Measurements from ENCODE around the gene ANLN.
"Not testable (repeated sequence)": the region's sequence is repeated elsewhere in the genome, so short reads cannot be mapped to it uniquely, and the experiment has no call there.

ANLN gene

DNA sequence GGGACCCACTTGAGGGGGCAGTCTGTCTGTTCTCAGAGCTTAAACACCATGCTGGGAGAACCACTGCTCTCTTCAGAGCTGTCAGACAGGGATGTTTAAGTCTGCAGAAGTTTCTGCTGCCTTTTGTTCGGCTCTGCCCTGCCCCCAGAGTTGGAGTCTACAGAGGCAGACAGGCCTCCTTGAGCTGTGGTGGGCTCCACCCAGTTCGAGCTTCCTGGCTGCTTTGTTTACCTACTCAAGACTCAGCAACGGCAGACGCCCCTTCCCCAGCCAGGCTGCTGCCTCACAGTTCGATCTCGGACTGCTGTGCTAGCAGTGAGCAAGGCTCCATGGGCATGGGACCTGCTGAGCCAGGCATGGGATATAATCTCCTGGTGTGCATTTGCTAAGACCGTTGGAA lies 11.1 kb upstream of the ANLN start:
- not testable (repeated sequence) for DNase-seq

DNA sequence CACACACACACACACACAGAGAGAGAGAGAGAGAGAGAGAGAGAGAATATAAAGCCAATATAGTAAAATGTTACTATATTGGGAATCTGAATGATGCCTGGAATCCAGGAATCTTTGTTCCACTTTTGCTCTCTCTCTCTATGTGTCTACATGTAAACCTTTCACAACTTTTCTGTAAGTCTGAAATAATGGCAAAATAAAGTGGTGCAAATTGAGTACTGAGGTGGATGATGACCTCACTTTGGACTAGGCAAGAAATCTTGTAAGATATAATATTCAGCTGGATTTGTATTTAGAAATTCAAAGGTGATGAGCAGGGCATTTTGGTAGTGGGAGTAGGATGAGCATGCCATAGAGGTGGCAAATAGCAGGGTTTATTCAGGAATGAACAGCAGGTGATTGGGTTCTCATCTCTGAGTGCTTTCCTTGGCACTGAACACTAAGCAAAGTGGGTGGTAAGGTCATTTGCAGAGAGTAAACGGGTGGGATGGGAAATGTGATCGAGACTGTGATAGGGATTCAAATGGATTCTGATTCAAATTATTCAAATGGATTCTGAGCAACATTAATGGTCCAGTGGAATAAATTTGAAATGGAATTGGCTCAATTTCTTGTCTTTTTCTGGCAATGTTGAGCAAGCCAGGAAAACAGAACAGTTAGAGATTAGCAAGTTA lies 9.7 kb upstream of the ANLN start:
- no peak for DNase-seq

DNA sequence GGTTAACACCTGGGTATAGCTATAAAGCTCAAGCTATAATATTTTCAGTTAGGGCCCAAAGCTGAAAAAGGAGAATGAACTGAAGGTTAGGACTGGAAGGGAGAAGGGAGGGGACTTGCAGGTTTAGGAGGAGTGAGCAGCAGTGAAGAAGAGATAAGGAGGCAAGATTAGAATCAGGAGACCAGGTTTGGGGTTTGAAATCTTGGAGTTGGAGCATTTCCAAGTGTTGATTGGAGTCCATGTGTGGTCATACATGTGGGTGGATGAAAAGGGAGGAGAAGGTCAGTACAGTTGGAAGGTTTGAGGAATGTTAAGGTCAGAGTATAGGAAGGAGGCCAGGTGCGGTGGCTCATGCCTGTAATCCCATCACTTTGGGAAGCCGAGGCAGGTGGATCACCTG lies 8.6 kb upstream of the ANLN start:
- no peak for DNase-seq

DNA sequence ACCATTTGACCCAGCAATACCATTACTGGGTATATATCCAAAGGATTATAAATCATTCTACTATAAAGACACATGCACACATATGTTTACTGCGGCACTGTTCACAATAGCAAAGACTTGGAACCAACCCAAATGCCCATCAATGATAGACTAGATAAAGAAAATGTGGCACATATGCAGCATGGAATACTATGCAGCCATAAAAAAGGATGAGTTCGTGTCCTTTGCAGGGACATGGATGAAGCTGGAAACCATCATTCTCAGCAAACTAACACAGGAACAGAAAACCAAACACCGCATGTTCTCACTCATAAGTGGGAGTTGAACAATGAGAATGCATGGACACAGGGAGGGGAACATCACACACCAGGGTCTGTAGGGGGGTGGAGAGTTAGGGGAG lies 6.4 kb upstream of the ANLN start:
- not testable (repeated sequence) for DNase-seq

DNA sequence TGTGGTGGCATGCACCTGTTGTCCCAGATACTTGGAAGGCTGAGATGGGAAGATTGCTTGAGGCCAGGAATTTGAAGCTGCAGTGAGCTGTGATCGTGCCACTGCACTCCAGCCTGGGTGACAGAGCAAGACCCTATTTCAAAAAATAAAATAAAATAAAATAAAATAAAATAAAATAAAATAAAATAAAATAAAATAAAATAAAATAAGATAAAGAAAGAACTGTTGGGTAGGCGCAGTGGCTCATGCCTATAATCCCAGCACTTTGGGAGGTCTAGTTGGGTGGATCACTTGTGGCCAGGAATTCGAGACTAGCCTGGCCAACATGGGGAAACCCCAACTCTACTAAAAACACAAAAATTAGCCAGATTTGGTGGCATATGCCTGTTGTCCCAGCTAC lies 4.0 kb upstream of the ANLN start:
- not testable (repeated sequence) for DNase-seq

DNA sequence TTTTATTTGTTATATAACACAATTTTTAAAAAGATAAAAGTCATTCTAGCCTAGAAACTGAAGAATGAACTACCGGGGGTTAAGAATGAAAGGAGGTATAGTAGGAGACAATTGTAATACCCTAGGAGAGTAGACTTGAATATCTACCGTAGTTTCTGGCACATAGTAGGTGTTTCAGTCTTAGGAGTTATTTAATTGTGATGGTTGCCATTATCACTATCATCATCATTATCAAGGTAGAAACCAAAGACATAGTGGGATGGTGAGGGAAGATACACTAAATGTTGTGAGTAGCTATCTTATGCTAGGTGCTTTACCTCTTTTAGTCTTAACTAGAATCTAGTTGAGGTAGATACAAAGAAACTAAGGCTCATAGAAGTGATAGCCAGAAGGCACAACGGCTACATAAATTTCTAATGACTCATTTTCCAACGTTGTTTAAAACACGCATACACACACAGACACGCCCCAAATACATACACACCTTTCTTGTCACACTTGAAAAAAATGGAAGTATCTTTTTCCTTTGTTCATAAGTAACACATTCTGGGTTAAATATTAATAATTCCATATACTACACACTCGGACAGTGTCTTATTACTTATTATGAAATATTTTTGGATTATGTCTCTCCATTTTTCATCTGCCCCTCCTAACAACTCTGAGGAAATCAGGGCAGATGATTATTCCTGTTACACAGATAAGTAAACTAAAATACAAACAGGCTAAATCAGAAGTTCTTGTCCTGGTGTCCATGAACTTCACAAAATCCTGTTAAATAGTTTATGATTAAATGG lies 2.0 kb upstream of the ANLN start:
- no peak for DNase-seq

DNA sequence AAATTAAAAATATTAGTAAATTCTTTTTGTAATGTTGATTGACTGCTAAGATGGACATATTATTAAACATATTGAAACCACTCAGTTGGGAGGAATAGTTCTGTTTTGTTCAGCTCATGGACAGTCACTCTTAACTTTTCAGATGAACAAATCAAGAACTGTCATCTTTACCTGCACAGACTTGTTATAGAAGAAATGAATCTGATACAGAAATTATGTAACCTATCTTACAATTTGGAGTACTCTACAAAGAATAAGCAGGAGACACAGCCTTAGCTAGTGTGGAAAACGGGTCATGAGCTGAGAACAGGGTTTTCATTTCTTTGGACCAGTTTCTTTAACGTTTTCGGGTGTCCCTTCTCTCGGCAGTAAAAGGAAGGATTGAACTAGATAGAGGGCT lies 1.2 kb upstream of the ANLN start:
- no peak for DNase-seq

DNA sequence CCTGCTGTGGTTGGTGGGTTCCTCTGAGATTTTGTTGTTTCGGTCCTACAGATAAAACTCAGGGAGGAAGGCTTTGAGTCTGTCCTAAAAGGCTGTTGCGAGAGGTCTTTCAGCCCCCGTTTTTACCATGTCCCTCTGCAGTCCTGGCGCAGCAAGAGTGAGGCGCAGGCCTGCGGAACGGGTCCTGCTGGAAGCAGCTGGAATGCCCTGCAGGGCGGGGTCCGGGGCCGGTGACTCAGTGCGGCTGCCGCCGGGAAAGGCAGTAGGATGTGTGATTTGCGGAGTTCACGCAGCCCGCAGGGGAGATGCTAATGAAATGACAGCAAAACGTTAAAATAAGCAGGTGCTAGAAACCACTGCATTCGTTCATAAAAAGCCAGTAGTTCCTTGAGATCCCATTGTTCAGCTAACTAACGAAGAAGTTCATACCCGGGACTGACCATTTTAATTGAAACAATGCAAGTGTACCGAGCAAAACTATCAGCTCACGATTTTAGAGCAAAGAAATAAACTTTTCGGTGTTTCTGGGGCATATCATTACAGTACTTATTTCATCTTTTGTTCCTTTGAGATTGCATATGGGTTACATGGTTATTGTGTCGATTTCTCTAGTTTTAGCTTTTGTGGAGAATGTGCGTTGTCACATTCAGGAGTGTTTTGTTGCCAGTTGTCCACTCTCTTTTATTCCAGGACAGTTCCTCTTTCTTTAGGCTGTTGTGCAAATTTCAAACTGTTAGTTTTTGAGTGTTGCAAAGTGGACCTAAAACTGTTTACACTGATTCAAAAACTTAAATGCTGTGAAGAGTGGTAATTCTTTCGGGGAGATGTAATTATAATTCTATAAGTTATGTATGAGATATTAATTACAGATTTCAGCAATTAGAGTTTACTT lies 783 bp downstream of the ANLN start:
- peak; percentile 54 for DNase-seq

DNA sequence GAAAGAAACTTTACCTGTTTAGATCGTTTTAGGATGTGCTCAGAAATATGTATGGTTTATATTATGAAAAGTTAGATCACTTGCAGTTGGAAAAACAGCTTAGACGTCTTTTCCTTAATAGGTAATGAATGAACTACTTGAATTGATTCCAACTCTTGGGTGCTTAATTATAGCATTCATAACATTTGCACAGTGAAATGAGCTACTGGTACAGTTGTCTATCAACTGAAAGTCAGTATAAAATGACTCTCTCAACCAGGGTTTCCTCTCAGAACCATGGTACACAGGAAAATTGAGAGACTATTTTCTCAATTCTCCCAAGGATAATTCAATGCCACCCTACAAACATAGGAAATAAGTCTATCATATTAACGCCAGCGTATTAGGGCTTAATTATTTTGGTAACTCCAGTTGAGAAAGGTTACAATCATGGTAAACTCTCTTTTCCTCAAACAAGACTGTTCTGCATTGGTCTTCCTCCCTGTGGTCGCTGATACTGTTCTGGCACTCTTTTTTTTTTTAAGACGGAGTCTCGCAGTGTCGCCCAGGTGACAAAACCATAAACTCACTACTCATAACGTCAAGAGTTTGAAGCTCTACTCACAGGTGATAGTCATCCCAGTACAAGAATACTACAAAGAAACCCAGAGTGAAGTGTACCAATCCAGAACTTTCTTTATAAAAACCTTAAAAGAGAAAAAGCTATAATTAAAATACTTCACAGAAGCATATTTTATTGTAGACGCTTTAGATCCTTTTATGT lies 2.0 kb downstream of the ANLN start:
- peak; percentile 31 for DNase-seq

DNA sequence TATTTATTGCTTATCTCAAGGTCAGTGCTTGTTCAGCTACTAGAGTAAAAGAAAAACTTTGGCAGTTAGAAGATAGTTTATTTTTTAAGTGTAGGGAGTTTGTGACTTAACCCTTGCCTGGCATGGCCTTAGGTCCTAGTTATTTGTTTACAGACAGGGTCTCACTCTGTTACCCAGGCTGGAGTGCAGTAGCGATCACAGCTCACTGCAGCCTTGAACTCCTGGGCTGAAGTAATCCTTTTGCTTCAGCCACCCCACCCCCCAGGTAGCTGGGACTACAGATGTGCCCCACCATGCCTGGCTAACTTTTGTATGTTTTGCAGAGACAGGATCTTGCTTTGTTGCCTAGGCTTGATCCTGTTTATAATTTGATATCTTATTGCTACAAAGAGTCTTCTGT lies 4.2 kb downstream of the ANLN start:
- no peak for DNase-seq

DNA sequence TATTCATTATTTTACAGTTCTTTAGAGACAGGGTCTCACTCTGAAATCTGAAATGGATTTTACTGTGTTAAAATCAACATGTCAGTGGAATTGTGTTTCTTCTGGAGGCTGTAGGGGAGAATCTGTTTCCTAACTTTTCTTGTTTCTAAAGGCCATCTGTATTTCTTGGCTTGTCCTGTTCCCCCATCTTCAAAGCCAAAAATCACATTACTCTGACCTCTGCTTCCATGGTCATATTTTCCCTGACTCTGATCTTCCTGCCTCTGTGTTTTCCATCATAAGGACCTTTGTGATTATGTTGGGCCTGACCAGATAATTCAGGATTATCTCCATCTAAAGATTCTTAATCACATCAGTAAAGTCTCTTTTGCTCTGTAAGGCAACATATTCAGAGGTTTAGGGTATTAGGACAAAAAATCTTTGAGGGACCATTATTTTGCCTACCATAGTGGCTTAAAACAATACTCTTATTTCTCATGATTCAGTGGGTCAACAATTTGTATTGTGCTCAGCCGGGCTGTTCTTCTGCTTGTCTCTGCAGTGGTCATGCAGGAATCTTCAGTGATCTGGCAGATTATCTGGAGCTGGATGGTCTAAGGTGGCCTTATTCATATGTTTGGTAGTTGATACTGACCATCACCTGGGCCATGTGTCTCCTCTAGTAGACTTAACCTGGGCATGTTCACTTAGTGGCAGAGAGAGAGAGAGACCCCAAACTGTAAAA lies 5.7 kb downstream of the ANLN start:
- no peak for DNase-seq

DNA sequence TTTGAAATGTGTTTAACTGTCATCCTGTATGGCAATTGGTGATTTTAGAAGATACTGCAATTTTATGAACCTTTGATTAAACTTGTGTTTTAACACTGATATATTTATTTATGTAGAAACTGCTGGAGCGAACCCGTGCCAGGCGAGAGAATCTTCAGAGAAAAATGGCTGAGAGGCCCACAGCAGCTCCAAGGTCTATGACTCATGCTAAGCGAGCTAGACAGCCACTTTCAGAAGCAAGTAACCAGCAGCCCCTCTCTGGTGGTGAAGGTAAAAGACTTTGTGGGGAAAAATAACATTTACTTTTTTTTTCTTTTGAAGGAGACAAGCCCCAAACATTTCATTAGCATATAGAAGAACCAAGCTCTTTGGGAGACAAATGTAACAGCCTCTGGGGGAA lies 6.5 kb downstream of the ANLN start:
- DNase-seq: no peak

DNA sequence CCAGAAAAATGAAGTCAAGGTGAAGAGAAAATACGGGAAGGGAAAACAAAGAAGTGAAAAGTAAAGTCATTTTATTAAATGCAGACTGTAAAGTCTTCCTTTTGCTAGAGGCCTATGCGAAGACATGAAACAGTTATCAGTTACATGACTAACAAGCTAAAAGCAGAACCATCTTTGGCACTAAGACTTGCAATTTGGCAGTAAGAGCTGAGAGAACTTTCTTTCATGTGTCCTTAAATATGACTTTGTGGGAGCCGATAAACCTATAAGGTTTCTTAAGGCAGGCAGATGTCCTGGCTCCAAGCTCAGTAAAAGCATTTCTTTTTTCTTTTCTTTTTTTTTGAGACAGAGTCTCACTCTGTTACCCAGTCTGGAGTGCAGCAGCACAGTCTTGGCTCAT lies 10.4 kb downstream of the ANLN start:
- DNase-seq: no peak

DNA sequence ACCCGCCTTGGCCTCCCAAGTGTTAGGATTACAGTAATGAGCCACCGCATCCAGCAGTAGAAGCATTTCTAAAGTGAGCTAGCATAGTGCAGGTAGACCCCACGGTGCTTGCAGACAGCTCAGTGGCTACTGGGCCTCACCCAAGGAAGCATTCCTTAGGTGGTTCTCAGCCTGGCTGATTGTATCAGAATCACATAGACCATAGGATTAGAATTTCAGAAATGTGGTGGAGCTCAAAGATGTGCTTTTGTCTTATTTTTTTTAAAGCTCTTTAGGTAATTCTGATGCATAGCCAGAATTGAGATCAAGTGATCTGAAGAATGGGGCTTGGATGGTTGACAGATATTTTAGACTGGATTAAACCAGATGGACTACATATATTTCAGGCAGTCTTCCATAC lies 10.9 kb downstream of the ANLN start:
- DNase-seq: no peak

DNA sequence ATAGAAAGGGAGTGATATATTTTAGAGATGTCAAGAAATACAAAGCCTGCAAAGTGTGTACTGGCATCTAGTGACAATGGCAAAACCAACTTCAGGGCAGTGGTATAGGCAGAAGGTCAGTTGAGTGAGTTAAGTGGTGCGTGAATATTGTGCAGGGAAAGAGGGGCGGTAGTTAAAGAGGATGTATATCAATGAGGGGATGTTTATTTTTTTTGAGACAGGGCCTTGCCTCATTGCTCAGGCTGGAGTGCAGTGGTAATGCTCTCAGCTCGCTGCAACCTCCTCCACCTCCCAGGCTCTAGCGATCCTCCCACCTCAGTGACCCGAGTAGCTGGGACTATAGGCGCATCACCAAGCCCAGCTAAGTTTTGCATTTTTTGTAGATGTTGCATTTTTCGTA lies 13.8 kb downstream of the ANLN start:
- no peak for DNase-seq

DNA sequence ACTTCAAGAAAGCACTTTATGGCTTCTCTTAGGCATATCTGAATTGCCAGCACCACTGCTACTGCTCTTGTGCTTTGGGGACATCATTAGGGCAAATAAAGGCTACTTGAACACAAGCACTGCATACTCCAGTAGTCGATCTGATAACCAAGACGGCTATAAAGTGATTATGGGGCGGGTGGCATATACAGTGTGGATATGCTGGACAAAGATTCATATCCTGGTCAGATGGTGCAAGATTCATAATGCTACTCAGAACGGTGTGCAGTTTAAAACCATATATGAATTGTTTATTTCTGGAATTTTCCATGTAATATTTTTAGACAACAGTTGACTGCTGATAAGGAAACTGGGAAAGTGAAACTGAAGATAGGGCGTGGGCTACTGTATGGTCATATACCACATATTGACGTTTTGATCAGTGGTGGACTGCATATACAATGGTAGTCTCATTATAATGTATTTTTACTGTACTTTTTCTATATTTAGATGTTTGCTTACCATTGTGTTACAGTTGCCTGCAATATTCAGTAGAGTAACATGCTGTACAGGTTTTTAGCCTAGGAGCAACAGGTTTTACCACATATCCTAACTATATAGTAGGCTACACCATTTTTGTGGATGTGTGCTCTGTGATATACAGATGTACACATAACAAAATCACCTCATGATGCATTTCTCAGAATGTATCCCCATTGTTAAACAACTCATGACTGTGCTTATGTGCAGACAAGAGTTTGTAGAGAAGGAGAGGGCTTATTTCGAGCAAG lies 15.2 kb downstream of the ANLN start:
- DNase-seq: no peak

DNA sequence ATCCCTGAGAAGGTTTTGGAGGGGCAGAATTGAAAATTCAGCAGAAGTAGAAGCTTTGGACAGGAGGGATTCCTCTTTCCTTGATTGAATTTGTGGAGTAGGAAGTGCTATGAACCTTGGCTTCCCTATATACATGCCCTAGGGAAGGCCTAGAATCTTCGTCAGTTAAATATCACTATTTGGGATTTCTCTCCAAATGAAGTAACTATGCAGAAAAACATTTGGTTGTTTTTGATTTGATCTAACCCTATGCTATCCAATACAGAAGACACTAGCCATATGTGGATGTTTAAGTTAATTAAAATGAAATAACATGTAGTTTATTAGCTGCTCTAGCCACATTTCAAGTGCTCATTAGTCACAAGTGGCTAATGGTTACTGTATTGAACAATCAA lies 15.7 kb downstream of the ANLN start:
- DNase-seq: no peak

DNA sequence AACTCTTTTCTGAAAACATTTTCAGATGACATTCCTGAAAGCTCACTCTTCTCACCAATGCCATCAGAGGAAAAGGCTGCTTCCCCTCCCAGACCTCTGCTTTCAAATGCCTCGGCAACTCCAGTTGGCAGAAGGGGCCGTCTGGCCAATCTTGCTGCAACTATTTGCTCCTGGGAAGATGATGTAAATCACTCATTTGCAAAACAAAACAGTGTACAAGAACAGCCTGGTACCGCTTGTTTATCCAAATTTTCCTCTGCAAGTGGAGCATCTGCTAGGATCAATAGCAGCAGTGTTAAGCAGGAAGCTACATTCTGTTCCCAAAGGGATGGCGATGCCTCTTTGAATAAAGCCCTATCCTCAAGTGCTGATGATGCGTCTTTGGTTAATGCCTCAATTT lies 16.5 kb downstream of the ANLN start:
- DNase-seq: no peak

DNA sequence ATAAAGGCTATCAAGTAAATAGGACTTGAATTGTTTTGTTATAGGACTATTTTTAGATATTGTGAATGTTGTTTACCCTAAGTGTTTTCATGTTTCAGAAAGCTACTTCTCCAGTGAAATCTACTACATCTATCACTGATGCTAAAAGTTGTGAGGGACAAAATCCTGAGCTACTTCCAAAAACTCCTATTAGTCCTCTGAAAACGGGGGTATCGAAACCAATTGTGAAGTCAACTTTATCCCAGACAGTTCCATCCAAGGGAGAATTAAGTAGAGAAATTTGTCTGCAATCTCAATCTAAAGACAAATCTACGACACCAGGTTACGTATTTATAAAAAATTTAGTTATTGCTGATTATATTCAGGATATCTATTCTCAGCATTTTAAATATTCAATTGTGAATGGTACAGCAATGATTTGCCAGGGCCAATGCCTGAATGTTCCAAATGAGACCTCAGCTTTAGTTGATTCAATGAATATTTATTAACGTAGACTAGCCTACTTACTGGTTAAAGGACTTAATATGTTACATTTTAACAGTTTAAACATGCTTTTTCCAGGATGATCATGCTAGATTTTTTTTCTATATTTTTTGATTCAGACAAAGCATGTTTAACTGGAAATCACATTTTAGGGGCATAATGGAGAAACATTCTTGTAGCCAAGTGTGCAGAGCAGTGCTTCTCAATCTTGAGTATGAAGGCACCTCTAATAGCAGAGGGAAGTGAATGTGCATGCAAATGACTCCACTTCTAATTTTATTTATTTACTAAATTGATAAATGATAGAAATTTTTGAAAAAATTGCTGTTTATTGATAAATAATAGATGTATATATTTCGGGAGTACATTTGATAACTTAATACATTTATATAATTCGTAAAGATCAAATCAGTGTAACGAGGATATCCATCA lies 18.2 kb downstream of the ANLN start:
- DNase-seq: no peak

DNA sequence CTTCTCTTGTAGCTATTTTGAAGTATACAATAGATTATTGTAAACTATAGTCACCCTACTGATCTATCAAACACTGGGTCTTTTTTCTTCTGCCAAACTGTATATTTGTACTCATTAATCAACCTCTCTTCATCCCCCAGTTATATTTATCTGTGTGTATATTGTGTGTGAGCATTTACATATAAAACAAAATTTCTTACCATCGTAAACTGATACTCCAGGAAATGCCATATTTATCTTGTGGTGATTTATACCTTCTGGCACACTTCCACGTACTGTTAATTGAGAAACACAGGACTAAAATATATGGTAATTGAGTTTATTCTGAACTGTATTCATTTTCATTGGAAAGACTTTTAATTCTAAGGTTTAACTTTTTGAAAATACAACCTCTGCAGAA lies 18.9 kb downstream of the ANLN start:
- no peak for DNase-seq

Measured in DMS79 (cell line).